Activated T-cell treated with anti-CD3 and anti-CD28 coated beads, Interleukin-2, amount 50 U/mL, for 48 hours (primary cell): ENCODE measurements around the gene RNU5B-1.
A peak's percentile ranks its signal among the peaks of the same experiment; 100 is the strongest.

Experiments used
- DNase-seq, 2 experiments: peaks; one replicate each; pipeline ENCODE4 v3.0.0-alpha.2; 2020

Gene RNU5B-1

GRCh38 chr15:65289261-65289854 lies 15.1 kb upstream of the RNU5B-1 start:
- DNase-seq: no peak

- no peak for DNase-seq
Measured at GRCh38 chr15:65290228-65290627, 14.2 kb upstream of the RNU5B-1 start.

- no peak for DNase-seq
Measured at GRCh38 chr15:65292938-65293518, 11.4 kb upstream of the RNU5B-1 start.

- DNase-seq: no peak
Measured at GRCh38 chr15:65298731-65299130, 5.7 kb upstream of the RNU5B-1 start.

GRCh38 chr15:65300924-65301441 lies 3.5 kb upstream of the RNU5B-1 start:
- DNase-seq: no peak

GRCh38 chr15:65302061-65302460 lies 2.4 kb upstream of the RNU5B-1 start:
- DNase-seq: no peak

- peak; percentile 43 to 46 for DNase-seq
Measured at GRCh38 chr15:65303687-65304380, 643 bp upstream of the RNU5B-1 start.

- peak in 1 of 2 experiments; percentile 26 for DNase-seq
Measured at GRCh38 chr15:65305150-65305758, 777 bp downstream of the RNU5B-1 start.

- DNase-seq: no peak
Measured at GRCh38 chr15:65305776-65306175, 1.3 kb downstream of the RNU5B-1 start.

- DNase-seq: no peak
Measured at GRCh38 chr15:65306551-65306950, 2.1 kb downstream of the RNU5B-1 start.

- no peak for DNase-seq
Measured at GRCh38 chr15:65307978-65308377, 3.5 kb downstream of the RNU5B-1 start.

GRCh38 chr15:65309882-65310418 lies 5.5 kb downstream of the RNU5B-1 start:
- DNase-seq: no peak

- no peak for DNase-seq
Measured at GRCh38 chr15:65310431-65311137, 6.1 kb downstream of the RNU5B-1 start.

- DNase-seq: no peak
Measured at GRCh38 chr15:65311760-65312159, 7.3 kb downstream of the RNU5B-1 start.

GRCh38 chr15:65312400-65312916 lies 8.0 kb downstream of the RNU5B-1 start:
- DNase-seq: no peak

GRCh38 chr15:65318870-65319356 lies 14.4 kb downstream of the RNU5B-1 start:
- peak; percentile 82 to 89 for DNase-seq

- DNase-seq: no peak
Measured at GRCh38 chr15:65323071-65323511, 18.6 kb downstream of the RNU5B-1 start.

GRCh38 chr15:65326117-65326526 lies 21.6 kb downstream of the RNU5B-1 start:
- DNase-seq: no peak

GRCh38 chr15:65326818-65327217 lies 22.3 kb downstream of the RNU5B-1 start:
- no peak for DNase-seq

- DNase-seq: no peak
Measured at GRCh38 chr15:65327651-65328393, 23.3 kb downstream of the RNU5B-1 start.

GRCh38 chr15:65328506-65329287 lies 24.2 kb downstream of the RNU5B-1 start:
- no peak for DNase-seq
